ENCODE results near the gene PIK3R5.
A peak's percentile ranks its signal among the peaks of the same experiment; 100 is the strongest.
"Not testable (repeated sequence)": the region's sequence is repeated elsewhere in the genome, so short reads cannot be mapped to it uniquely, and the experiment has no call there.

Gene PIK3R5

GRCh38 chr17:8872705-8873435, 92.6 kb downstream of the PIK3R5 start:
- no peak for DNase-seq

DNA sequence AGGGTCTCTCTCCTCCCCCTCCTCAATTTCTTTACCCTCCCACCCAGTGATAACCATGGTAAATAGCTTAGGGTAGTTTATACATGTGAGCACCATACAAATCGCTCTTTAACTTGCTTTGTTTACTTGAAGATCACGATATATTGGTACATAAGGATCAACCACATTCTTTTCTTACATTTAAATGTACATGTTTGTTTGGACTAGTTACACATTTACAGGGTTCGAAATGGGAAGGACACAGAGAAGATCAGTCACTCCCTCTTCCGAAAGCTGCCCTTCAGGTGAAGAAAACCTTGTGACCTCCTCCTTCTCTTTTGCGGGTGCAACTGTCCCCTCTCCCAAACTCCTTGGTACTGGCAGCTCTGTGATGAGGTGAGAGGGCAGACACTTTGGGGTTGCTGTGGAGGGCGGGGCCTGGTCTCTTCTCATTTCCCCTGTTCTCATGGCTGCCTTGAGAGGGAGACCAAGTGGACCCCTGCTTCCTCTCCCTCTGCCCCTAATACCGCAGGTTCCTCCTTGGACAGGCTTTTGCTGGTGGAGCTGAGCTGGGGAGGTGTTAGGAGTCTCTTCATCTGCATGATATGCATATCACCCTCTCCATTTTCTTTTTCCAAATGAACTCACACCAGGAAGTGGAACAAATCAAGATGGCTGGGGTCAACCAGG, 93.3 kb downstream of the PIK3R5 start:
- DNase-seq, result no peak

DNA sequence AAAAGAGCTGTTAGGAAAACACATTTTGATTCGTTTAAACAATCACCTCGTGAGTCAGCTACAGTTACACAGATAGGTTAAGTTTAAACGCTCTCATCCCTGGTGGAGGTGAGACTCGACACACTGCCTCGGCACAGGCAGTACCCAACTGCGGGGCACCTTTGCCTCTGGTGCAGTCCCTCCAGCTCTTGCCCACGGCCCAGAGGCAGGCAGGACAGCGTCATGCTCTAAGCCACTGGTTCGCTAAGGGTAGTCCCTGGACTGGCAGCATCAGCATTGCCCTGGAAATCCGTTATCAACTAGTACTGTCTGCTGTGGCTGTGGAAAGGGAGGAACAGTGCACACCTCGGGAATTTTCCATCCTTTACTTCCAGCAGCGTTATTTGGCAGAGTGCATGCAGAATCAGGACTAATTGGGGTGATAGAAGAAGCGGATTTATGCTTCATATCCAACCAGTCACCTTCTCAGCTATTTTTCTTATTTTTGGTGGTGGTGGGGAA, 94.4 kb downstream of the PIK3R5 start:
- no peak for DNase-seq

GRCh38 chr17:8870406-8871040, 95.0 kb downstream of the PIK3R5 start:
- no peak for DNase-seq

GRCh38 chr17:8869114-8869815, 96.2 kb downstream of the PIK3R5 start:
- DNase-seq, result peak; percentile 33

DNA sequence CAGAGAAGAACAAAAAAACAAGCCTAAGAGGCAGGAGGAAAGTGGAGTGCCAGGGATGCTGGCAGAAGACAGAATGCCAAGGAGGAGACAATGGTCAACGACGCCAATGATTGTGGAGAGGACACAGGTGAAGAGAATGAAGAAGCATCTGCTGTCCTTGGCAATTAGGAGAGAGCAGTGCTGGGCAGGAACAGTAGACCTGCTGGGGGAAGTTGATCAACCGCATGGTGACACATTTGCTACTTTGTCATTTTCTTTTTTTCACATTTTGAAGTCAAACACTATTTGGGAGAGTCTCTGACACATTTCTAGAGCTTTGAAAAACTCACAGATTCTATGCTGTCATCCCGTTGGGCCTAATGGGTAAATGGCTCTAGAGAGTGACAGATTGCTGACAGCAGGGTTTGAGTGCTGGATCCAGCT, 97.0 kb downstream of the PIK3R5 start:
- DNase-seq, result peak; percentile 49

GRCh38 chr17:8868092-8868491, 97.4 kb downstream of the PIK3R5 start:
- DNase-seq, result no peak

DNA sequence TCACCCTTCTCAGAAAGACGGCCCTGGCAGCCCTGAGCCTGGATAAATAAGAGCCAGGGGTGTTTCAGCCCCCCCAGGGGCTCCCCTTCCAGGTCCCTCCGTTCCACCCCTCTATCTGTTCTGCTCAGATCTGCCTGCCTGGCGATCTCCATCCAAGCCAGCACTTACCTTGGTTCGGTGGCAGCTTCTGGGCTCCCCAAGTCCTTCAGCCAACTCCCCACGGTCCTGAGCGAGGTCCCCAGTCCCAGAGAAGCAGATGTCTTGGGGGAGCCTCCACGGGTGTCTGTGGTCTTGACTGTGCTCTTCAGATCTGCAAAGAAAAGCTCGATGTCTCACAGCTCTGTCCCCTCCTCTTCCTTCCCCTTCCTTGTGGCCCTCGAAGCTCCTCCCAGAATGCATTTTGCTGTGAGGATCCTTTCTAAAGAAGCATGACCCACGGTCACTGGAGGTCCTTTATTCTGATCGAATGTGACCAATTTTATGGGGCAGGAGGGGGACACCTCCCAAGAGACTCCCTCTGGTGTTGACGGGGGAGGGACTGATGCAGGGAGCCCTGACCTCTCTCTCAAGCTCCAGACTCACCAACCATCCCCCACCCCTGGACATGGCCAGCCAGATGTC, 98.0 kb downstream of the PIK3R5 start, which contains the start of gene PIK3R6:
TSS of gene PIK3R6 (minus strand) at position 314 of the 621 bp plus-strand sequence. CDS start 17,880 bp downstream, outside the sequence.
- peak; percentile 58 for DNase-seq

DNA sequence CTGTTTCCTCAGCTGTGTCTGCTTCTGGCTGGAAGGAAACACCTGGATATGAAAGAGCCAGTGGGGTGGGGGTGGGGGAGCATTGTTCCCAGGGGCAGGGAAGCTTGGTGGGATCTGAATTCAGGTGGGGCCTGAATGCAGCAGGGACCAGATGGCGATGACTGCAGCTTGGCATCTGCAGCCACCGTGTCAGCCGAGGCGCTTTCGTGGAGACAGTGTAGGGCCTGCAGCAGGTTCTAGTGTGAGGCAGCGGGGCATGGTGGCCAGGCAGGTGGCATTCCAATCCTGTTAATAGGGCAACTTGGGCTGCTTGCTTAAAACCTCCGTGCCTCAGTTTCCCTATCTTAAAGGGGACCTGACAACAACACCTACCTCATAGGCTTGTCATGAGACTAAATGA, 99.7 kb downstream of the PIK3R5 start:
- DNase-seq, result peak; percentile 32

- peak; percentile 26 for DNase-seq
Observed at GRCh38 chr17:8865385-8865784, 100.1 kb downstream of the PIK3R5 start.

- DNase-seq, result peak; percentile 51
Observed at GRCh38 chr17:8862213-8863056, 103.1 kb downstream of the PIK3R5 start.

GRCh38 chr17:8861495-8862181, 103.9 kb downstream of the PIK3R5 start:
- peak; percentile 30 for DNase-seq

GRCh38 chr17:8859804-8860430, 105.6 kb downstream of the PIK3R5 start:
- DNase-seq, result peak; percentile 44

GRCh38 chr17:8859027-8859803, 106.3 kb downstream of the PIK3R5 start:
- DNase-seq, result no peak

DNA sequence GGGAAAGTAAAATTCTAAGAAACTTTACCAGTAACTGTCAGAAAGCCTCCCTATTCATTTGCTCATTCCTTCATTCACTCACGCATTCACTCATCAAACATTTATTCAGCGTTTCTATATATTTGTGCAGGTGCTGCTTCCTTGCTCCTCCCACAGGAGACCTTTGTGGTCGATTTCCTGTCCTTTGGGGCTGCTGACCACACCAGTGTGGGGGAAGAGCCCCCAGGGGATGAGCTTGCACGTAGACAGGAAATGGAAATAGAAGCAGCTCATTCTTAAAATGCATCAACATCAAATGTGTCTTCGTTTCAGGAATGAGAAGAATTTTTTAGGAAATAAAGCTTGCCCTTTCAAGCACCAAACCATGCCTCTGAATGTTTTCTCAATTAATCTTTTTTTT, 107.6 kb downstream of the PIK3R5 start:
- no peak for DNase-seq

GRCh38 chr17:8856869-8857575, 108.5 kb downstream of the PIK3R5 start:
- peak; percentile 28 for DNase-seq

DNA sequence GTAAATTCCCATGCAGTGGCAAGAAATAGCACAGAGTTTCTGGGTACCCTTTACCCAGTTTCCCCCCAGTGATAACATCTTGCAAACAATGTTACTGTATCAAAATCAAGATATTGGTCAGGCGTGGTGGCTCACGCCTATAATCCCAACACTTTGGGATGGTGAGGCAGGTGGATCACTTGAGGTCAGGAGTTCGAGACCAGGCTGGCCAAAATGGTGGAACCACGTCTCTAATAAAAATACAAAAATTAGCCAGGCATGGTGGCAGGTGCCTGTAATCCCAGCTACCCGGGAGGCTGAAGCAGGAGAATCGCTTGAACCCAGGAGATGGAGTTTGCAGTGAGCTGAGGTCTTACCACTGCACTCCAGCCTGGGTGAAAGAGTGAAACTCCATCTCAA, 109.3 kb downstream of the PIK3R5 start:
- DNase-seq, result not testable (repeated sequence)

GRCh38 chr17:8855477-8856204, 109.9 kb downstream of the PIK3R5 start:
- DNase-seq, result no peak

Measured in activated CD8-positive, alpha-beta memory T cell treated with anti-CD3 and anti-CD28 coated beads for 24 hours (primary cell).